Sigmoid colon (tissue), 7 donors: ENCODE results near the gene CASP9. TPM values are rescaled to one million over a fixed set of nuclear protein-coding genes. Genes with fewer than 3 reads are reported as not detected.

Source experiments
- DNase-seq: peaks from one replicate; pipeline ENCODE4 v3.0.0-alpha.2; 2019
- H3K27ac ChIP-seq, 4 donors: fragments of 200-600 bp; sonication (generic); one replicate each; pipeline ENCODE4 v1.5.1; 2016 to 2019; ENCODE audit warnings: mild to moderate bottlenecking in 1 of 4
- H3K27me3 ChIP-seq, 3 donors: fragments of 200-600 bp; sonication (generic); one replicate each; pipeline ENCODE4 v1.5.1; 2019; ENCODE audit warnings: mild to moderate bottlenecking in 1 of 3
- H3K36me3 ChIP-seq, 4 donors: fragments of 200-600 bp; sonication (generic); one replicate each; pipeline ENCODE4 v1.5.1; 2016 to 2019
- H3K4me1 ChIP-seq, 4 donors: fragments of 200-600 bp; sonication (generic); one replicate each; pipeline ENCODE4 v1.5.1; 2017 to 2019
- H3K4me3 ChIP-seq, 4 donors: fragments of 200-600 bp; sonication (generic); one replicate each; pipeline ENCODE4 v1.5.1; 2017 to 2019; ENCODE audit warnings: mild to moderate bottlenecking in 2 of 4, moderate library complexity in 1 of 4
- H3K9me3 ChIP-seq, 4 donors: fragments of 200-600 bp in 3 of 4; sonication (generic) in 3 of 4; one replicate each; pipeline versions ENCODE4 v1.5.1 to v1.6.1; 2013 to 2019
- CTCF ChIP-seq, 4 experiments: fragments of 450-650 bp in 3 of 4; fragments of 200-600 bp in 1 of 4; IDR thresholded peaks; one replicate each; pipeline ENCODE4 v1.5.1; 2016 to 2019; ENCODE audit warnings: antibody characterized with exemption in 4 of 4, mild to moderate bottlenecking in 3 of 4, moderate library complexity in 2 of 4
- EP300 ChIP-seq, 4 donors: sonication (generic); formaldehyde crosslinking; IDR thresholded peaks; one replicate each; pipeline ENCODE4 v1.6.1; 2017; ENCODE audit warnings: antibody characterized with exemption in 4 of 4
- POLR2A ChIP-seq, 2 donors: fragments of 450-650 bp; IDR thresholded peaks; one replicate each; pipeline ENCODE4 v1.6.1; 2016; ENCODE audit warnings: antibody characterized with exemption in 2 of 2, mild to moderate bottlenecking in 2 of 2, moderate library complexity in 2 of 2
- POLR2AphosphoS5 ChIP-seq, 4 donors: sonication (generic); formaldehyde crosslinking; IDR thresholded peaks; one replicate each; pipeline ENCODE4 v1.6.1; 2017; ENCODE audit warnings: antibody characterized with exemption in 4 of 4
- WGBS, 2 donors: extraction: QIAGEN DNeasy Blood & Tissue Kit; methylation state at CpG; one replicate each; pipeline ENCODE4 v1.1.7; 2013; 5-methylcytosine and 5-hydroxymethylcytosine counted together
- intact Hi-C: fragments of 100-400 bp; cut with DNase I; formaldehyde crosslinking; loops from one replicate; pipeline ENCODE4 v1.15.1; 2023
- polyA plus RNA-seq, 3 donors: library from polyadenylated mRNA; stranded (reverse); fragments of 200-250 nt; gene quantifications; one replicate each; pipeline ENCODE4 v1.2.3, GENCODE V29; 2013
- total RNA-seq, 4 donors: library from RNA; depleted of rRNA; stranded (reverse); fragments of >200 nt; gene quantifications; one replicate each; pipeline ENCODE4 v1.1.0, GENCODE V29; 2016
- donor health status: healthy with polysubstance abuse.
- donor health status: Bipolar disorder and iron deficiency.
- donor health status: healthy.

Gene CASP9
- total and polyA plus RNA-seq, 7 donors = 6.2 to 18.2 (median 11.4) TPM

- no peak overlapping the region for H3K27ac ChIP-seq
- WGBS, 2 donors = 95 to 97% methylated on average over 2 of the region's 2 CpGs
- no peaks in the 10 kb centered on the region for H3K4me1 ChIP-seq
- peaks cover 12 to 93% (median 30%) of the 10 kb centered on the region in 4 donors for H3K36me3 ChIP-seq
- H3K4me3 ChIP-seq = no peak overlapping the region
- intact Hi-C loops = no loop called here
- H3K9me3 ChIP-seq = no peaks in the 10 kb centered on the region
- TF ChIP-seq EP300 (IDR thresholded peaks at IDR 0.05) (no peak), POLR2AphosphoS5 (IDR thresholded peaks at IDR 0.05) (no peak), POLR2A (IDR thresholded peaks at IDR 0.05) (no peak), CTCF (IDR thresholded peaks at IDR 0.05) (no peak)
- no peaks in the 10 kb centered on the region for H3K27me3 ChIP-seq
- DNase-seq = no peak
Measured at GRCh38 chr1:15546641-15547040, 22.6 kb upstream of the CASP9 start.

- H3K9me3 ChIP-seq = no peaks in the 10 kb centered on the region
- H3K27me3 ChIP-seq = no peaks in the 10 kb centered on the region
- 94% methylated on average over 12 of the region's 12 CpGs for WGBS, 2 donors
- H3K27ac ChIP-seq = no peak overlapping the region
- no peak overlapping the region for H3K4me3 ChIP-seq
- no peak for TF ChIP-seq CTCF (IDR thresholded peaks at IDR 0.05)
- TF ChIP-seq POLR2AphosphoS5 (IDR thresholded peaks at IDR 0.05) = no peak
- TF ChIP-seq EP300 (IDR thresholded peaks at IDR 0.05) = no peak
- TF ChIP-seq POLR2A (IDR thresholded peaks at IDR 0.05) = no peak
- intact Hi-C loops = no loop called here
- peaks cover 19 to 87% (median 42%) of the 10 kb centered on the region in 4 donors for H3K36me3 ChIP-seq
- H3K4me1 ChIP-seq = no peaks in the 10 kb centered on the region
- DNase-seq = no peak
Measured at GRCh38 chr1:15543589-15544568, 19.9 kb upstream of the CASP9 start.

GRCh38 chr1:15543251-15543588 is 19.2 kb upstream of the CASP9 start:
- 88 to 97% methylated on average over 5 of the region's 5 CpGs for WGBS, 2 donors
- Histone ChIP-seq H3K27me3 (no peaks in the 10 kb centered on the region), H3K4me1 (no peaks in the 10 kb centered on the region), H3K27ac (no peak overlapping the region), H3K9me3 (no peaks in the 10 kb centered on the region), H3K36me3 (peaks cover 18 to 89% (median 42%) of the 10 kb centered on the region in 4 donors), H3K4me3 (no peak overlapping the region)
- TF ChIP-seq CTCF (IDR thresholded peaks at IDR 0.05) = no peak
- no peak for TF ChIP-seq POLR2AphosphoS5 (IDR thresholded peaks at IDR 0.05)
- TF ChIP-seq EP300 (IDR thresholded peaks at IDR 0.05) = no peak
- no peak for TF ChIP-seq POLR2A (IDR thresholded peaks at IDR 0.05)
- DNase-seq = no peak
- intact Hi-C loops = no loop called here

- no peak overlapping the region for H3K27ac ChIP-seq
- H3K9me3 ChIP-seq = no peaks in the 10 kb centered on the region
- TF ChIP-seq POLR2A (IDR thresholded peaks at IDR 0.05) (no peak), CTCF (IDR thresholded peaks at IDR 0.05) (no peak)
- 82 to 95% methylated on average over 7 of the region's 7 CpGs for WGBS, 2 donors
- no peak for DNase-seq
- no peaks in the 10 kb centered on the region for H3K27me3 ChIP-seq
- no peak overlapping the region for H3K4me3 ChIP-seq
- H3K36me3 ChIP-seq = peaks cover 12 to 89% (median 39%) of the 10 kb centered on the region in 4 donors
- H3K4me1 ChIP-seq = no peaks in the 10 kb centered on the region
- intact Hi-C loops = no loop called here
Measured at GRCh38 chr1:15542388-15543250, 18.6 kb upstream of the CASP9 start.
